CD4-positive, alpha-beta memory T cell (primary cell): ENCODE measurements around the gene HEATR5A. TPM values are rescaled to one million over a fixed set of nuclear protein-coding genes. Genes with fewer than 3 reads are reported as not detected.

Experiments
- CTCF ChIA-PET: fragments of 350-600 bp; sonication (Branson Sonifier 250); formaldehyde crosslinking; loops from one replicate; lab custom pipeline; 2021; ENCODE audit warnings: inconsistent platforms; ENCODE audit not compliant: partially characterized antibody; lab: Charles Lee
- POLR2A ChIA-PET: fragments of 350-600 bp; sonication (Branson Sonifier 250); formaldehyde crosslinking; loops from one replicate; lab custom pipeline; 2021; ENCODE audit not compliant: partially characterized antibody; lab: Charles Lee
- DNase-seq, 5 donors: peaks; one replicate each; pipeline versions ENCODE4 v3.0.0 to v3.0.0-alpha.2; 2020 to 2022; ENCODE audit warnings: mixed read lengths in 1 of 5
- H3K27ac ChIP-seq: one replicate; pipeline ENCODE4 v1.7.0; 2013; ENCODE audit warnings: low read depth, low read length
- H3K27me3 ChIP-seq: 2 replicates; pipeline ENCODE4 v1.7.0; 2013; ENCODE audit warnings: mild to moderate bottlenecking, low read length, moderate library complexity; ENCODE audit not compliant: insufficient read depth
- H3K36me3 ChIP-seq: 2 replicates; pipeline ENCODE4 v1.7.0; 2013; ENCODE audit warnings: mild to moderate bottlenecking, low read length, moderate library complexity; ENCODE audit not compliant: insufficient read depth
- H3K4me1 ChIP-seq: 2 replicates; pipeline ENCODE4 v1.7.0; 2013; ENCODE audit warnings: mild to moderate bottlenecking, low read length, moderate library complexity; ENCODE audit not compliant: insufficient read depth
- H3K4me3 ChIP-seq, 2 donors: one replicate each; pipeline ENCODE4 v1.7.0; 2013; ENCODE audit warnings: low read length in 2 of 2, mild to moderate bottlenecking in 1 of 2
- H3K9me3 ChIP-seq, 2 donors: one replicate each; pipeline ENCODE4 v1.7.0; 2013; ENCODE audit warnings: low read length in 2 of 2, control low read depth in 1 of 2; ENCODE audit not compliant: control insufficient read depth in 1 of 2
- H3K27ac Mint-ChIP-seq, 7 donors: one replicate each; pipeline ENCODE4 v1.8.0; 2020 to 2021; ENCODE audit warnings: mixed read lengths in 7 of 7, mild to moderate bottlenecking in 6 of 7, inconsistent platforms in 3 of 7, moderate library complexity in 3 of 7
- H3K27me3 Mint-ChIP-seq, 2 donors: one replicate each; pipeline ENCODE4 v1.8.0; 2020 to 2021; ENCODE audit warnings: mixed read lengths in 2 of 2
- H3K36me3 Mint-ChIP-seq, 2 donors: one replicate each; pipeline ENCODE4 v1.8.0; 2020 to 2021; ENCODE audit warnings: mixed read lengths in 2 of 2, inconsistent platforms in 1 of 2, mild to moderate bottlenecking in 1 of 2
- H3K4me1 Mint-ChIP-seq, 4 donors: one replicate each; pipeline ENCODE4 v1.8.0; 2020 to 2021; ENCODE audit warnings: mixed read lengths in 4 of 4, mild to moderate bottlenecking in 1 of 4
- H3K4me3 Mint-ChIP-seq, 8 donors: one replicate each; pipeline ENCODE4 v1.8.0; 2020 to 2021; ENCODE audit warnings: mixed read lengths in 8 of 8, mild to moderate bottlenecking in 7 of 8, moderate library complexity in 6 of 8, inconsistent platforms in 3 of 8
- H3K9me3 Mint-ChIP-seq, 8 donors: one replicate each; pipeline ENCODE4 v1.8.0; 2020 to 2021; ENCODE audit warnings: mixed read lengths in 8 of 8, mild to moderate bottlenecking in 5 of 8, inconsistent platforms in 3 of 8, moderate library complexity in 1 of 8
- intact Hi-C: fragments of 100-400 bp; cut with micrococcal nuclease; formaldehyde crosslinking; loops from one replicate; pipeline ENCODE4 v1.15.1; 2023
- polyA plus RNA-seq, 2 donors: library from polyadenylated mRNA; unstranded; fragments of 300-500 nt; fragmentation: Illumina TruSeq; gene quantifications; one replicate each; pipeline ENCODE4 v1.2.3, GENCODE V29; 2021
- total RNA-seq, 2 experiments: library from RNA; stranded (reverse); gene quantifications; one replicate each; pipeline ENCODE4 v1.2.3, GENCODE V29; 2021

HEATR5A gene
- total and polyA plus RNA-seq, 4 experiments from 2014 or later = 5.4 to 16.4 (median 12.1) TPM

DNA sequence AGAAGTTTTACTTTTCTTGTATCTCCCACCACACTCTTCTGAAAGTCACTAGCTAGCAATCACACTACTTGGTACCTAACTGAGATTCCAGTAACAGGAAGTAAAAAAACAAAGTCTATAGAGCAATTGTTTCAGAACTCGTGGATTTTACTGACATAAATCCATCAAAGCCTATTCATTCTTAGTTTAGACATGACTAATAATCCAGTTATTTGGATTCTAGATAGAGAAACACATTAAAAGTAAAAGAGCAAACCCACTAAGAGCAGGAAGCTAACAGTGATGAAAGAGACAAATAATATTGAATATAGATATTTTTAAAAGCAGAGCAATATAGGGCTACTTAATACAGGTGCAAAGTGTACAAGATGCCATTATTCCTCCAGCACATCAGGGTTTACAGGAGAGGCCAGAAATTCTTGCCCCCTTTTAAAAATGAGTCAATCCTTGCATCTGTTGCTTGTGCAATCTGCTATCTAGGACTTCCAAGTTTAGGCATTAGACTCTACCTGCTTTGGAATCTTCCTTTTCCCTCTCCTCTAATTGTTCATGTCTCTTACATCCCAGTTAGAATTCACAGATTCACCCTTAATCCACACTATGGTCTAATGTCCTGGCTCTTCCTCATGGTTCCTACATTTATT lies 6.0 kb downstream of the HEATR5A start:
- DNase-seq = no peak
- POLR2A ChIA-PET = no interaction called here
- CTCF ChIA-PET = no interaction called here
- no peak overlapping the region for H3K4me3 ChIP-seq
- intact Hi-C loops = no loop called here
- H3K4me1 Mint-ChIP-seq = peaks cover 11 to 20% (median 17%) of the 10 kb centered on the region in 4 donors
- no peaks in the 10 kb centered on the region for H3K9me3 ChIP-seq
- H3K36me3 ChIP-seq = no peaks in the 10 kb centered on the region
- H3K27me3 Mint-ChIP-seq = no peaks in the 10 kb centered on the region
- peaks cover 0 to 2% of the 10 kb centered on the region in 2 donors for H3K36me3 Mint-ChIP-seq
- peak overlapping the region in 1 of 7 donors; percentile 44 for H3K27ac Mint-ChIP-seq
- no peaks in the 10 kb centered on the region for H3K27me3 ChIP-seq
- H3K9me3 Mint-ChIP-seq = no peaks in the 10 kb centered on the region
- no peak overlapping the region for H3K27ac ChIP-seq
- H3K4me1 ChIP-seq = peaks cover 5% of the 10 kb centered on the region
- H3K4me3 Mint-ChIP-seq = no peak overlapping the region

DNA sequence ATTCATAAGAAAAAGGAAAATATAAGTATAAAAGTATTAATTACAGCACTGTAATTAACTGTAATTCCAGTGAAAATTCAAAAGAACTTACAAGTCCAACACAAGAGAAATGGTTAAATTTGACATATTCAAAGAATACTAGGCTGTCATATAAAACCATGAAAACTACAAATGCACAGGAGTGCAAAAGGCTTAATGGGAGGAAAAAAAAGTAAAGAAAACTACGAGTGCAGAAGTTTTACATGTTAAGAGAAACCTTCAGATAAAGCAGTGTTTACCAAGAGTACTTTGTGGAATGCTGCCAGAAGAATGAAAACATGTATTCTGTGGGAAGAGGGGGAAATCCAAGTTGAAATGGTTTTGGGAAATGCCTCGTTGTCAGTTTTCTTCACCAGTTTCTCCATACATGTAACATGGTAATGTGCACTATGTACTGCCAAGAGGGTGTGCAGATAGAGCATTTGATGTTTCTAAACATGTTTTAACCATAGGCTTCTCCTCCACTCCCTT lies 9.1 kb downstream of the HEATR5A start:
- no peak overlapping the region for H3K4me3 Mint-ChIP-seq
- H3K9me3 ChIP-seq = no peaks in the 10 kb centered on the region
- no peaks in the 10 kb centered on the region for H3K9me3 Mint-ChIP-seq
- intact Hi-C loops = no loop called here
- H3K4me1 ChIP-seq = no peaks in the 10 kb centered on the region
- H3K27ac Mint-ChIP-seq = peak overlapping the region in 1 of 7 donors; percentile 6
- POLR2A ChIA-PET = no interaction called here
- no peaks in the 10 kb centered on the region for H3K36me3 ChIP-seq
- peaks cover 0 to 2% of the 10 kb centered on the region in 2 donors for H3K36me3 Mint-ChIP-seq
- H3K27ac ChIP-seq = no peak overlapping the region
- DNase-seq = no peak
- CTCF ChIA-PET = no interaction called here
- no peak overlapping the region for H3K4me3 ChIP-seq
- H3K27me3 ChIP-seq = no peaks in the 10 kb centered on the region
- H3K4me1 Mint-ChIP-seq = peaks cover 6 to 12% (median 9%) of the 10 kb centered on the region in 4 donors
- H3K27me3 Mint-ChIP-seq = no peaks in the 10 kb centered on the region

DNA sequence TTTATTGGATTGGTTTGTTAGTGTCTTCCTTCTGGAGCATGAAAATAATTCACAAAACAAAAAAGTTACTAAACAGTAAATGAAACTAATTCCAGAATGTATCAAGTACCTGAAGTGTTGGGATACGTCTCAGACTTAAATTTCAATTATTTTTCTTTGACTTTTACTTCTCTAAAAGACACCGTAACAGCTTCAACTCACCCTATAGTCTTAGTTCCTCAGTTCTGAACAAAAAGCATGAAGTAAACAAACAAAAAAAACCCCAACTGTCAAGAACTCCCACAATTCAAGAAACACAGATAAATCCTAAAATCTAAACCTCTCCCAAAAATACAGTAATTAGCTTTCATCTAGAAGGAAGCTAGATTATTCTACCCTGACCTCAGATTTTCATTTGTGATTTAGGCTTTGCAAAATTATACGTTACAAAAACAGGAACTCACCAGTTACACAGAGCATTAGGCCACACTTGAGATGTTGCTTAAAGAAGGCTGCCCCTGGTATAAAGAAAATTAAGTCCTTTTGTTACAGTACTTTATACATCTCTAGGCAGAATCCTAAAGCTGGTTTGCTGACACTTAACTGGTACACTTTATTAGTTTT lies 10.2 kb downstream of the HEATR5A start:
- Mint-ChIP-seq H3K4me3 (no peak overlapping the region), H3K27ac (no peak overlapping the region), H3K36me3 (peaks cover 0 to 2% of the 10 kb centered on the region in 2 donors), H3K4me1 (peaks cover 6 to 13% (median 7%) of the 10 kb centered on the region in 4 donors), H3K9me3 (no peaks in the 10 kb centered on the region), H3K27me3 (no peaks in the 10 kb centered on the region)
- CTCF ChIA-PET = no interaction called here
- H3K4me1 ChIP-seq = no peaks in the 10 kb centered on the region
- no peak for DNase-seq
- no peaks in the 10 kb centered on the region for H3K27me3 ChIP-seq
- no peak overlapping the region for H3K4me3 ChIP-seq
- POLR2A ChIA-PET = no interaction called here
- H3K27ac ChIP-seq = no peak overlapping the region
- no peaks in the 10 kb centered on the region for H3K9me3 ChIP-seq
- no peaks in the 10 kb centered on the region for H3K36me3 ChIP-seq
- intact Hi-C loops = no loop called here

DNA sequence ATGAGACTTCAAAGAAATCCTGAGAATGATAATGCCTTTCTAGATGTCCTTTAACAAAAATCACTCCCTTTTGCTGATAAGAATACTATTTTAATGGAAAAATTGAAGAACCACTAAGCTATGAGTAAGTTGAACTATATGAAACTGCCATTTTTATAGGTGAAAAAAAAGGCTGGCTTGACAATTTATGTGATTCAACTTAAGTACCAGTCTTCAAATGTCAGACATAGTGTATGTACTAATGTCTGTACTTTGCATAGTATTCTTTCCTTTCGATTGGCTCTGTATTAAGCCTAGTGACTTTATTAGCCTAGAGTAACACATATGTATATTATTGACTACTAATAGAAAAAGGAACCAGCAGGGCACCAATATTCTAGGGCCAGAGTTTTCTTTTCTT lies 11.9 kb downstream of the HEATR5A start:
- H3K4me3 ChIP-seq = no peak overlapping the region
- Mint-ChIP-seq H3K4me1 (peaks cover 0 to 6% (median 2%) of the 10 kb centered on the region in 4 donors), H3K27ac (no peak overlapping the region), H3K9me3 (no peaks in the 10 kb centered on the region), H3K36me3 (peaks cover 0 to 2% of the 10 kb centered on the region in 2 donors), H3K27me3 (no peaks in the 10 kb centered on the region), H3K4me3 (no peak overlapping the region)
- H3K4me1 ChIP-seq = no peaks in the 10 kb centered on the region
- ChIA-PET POLR2A (no interaction called here), CTCF (no interaction called here)
- DNase-seq = no peak
- H3K27me3 ChIP-seq = no peaks in the 10 kb centered on the region
- intact Hi-C loops = no loop called here
- H3K36me3 ChIP-seq = no peaks in the 10 kb centered on the region
- no peak overlapping the region for H3K27ac ChIP-seq
- no peaks in the 10 kb centered on the region for H3K9me3 ChIP-seq

DNA sequence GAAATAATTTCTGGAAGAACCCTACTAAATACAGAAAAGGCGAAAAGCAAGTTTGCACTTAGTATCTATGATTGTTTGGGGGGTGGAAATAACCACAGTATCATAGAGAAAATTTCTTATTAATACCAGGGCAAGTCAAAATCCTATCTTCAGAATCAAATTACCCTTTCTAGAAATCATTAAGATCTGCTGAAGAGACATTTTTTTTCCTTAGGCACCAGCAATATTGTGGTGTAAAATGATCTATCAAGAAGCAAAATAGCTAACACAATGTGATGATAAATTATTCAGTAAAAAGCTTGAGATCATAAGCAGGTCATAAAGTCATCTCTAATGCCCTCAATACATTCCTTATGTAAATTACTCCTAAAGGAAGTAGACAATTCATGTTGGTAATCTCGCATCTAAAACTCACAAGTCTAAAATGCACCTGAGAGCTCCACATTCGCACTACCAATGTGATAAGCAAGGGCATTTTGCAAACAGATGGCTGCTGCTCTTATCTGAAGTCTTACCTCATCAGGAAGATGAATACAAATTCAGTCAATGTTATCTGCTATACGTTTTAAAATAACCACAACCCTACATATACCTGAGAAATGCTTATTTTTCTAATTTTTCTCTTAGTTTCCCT lies 14.6 kb downstream of the HEATR5A start:
- DNase-seq = no peak
- POLR2A ChIA-PET = interaction anchor here (1.2 kb wide), 1 partner anchor 14 kb away, joined by 3 read pairs; the partner anchor contains the start of gene HEATR5A
- H3K4me3 Mint-ChIP-seq = no peak overlapping the region

DNA sequence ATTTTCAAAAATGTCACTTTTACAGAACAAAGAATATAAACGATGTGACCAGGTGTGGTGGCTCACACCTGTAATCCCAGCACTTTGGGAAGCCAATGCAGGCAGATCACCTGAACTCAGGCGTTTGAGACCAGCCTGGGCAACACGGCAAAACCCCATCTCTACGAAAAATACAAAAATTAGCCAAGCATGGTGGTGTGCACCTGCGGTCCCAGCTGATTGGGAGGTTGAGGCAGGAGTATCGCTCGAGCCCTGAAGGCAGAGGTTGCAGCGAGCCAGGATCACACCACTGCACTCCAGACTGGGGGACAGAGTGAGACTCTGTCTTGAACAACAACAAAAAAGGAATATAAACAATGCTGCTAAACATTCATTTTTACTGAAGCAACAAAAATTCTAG lies 15.2 kb downstream of the HEATR5A start:
- Histone ChIP-seq H3K4me1 (no peaks in the 10 kb centered on the region), H3K27ac (no peak overlapping the region), H3K27me3 (no peaks in the 10 kb centered on the region), H3K9me3 (no peaks in the 10 kb centered on the region), H3K36me3 (no peaks in the 10 kb centered on the region), H3K4me3 (no peak overlapping the region)
- no peak for DNase-seq
- intact Hi-C loops = no loop called here
- ChIA-PET POLR2A (interaction anchor here (1.2 kb wide), 1 partner anchor 15 kb away, joined by 3 read pairs; the partner anchor contains the start of gene HEATR5A), CTCF (no interaction called here)
- no peak overlapping the region for H3K4me3 Mint-ChIP-seq
- no peak overlapping the region for H3K27ac Mint-ChIP-seq
- peaks cover 12 to 14% of the 10 kb centered on the region in 2 donors for H3K36me3 Mint-ChIP-seq
- no peaks in the 10 kb centered on the region for H3K27me3 Mint-ChIP-seq
- peaks cover 0 to 6% (median 2%) of the 10 kb centered on the region in 4 donors for H3K4me1 Mint-ChIP-seq
- no peaks in the 10 kb centered on the region for H3K9me3 Mint-ChIP-seq

More for the DNA sequence above, 14.6 kb downstream of the HEATR5A start:
- no peaks in the 10 kb centered on the region for H3K9me3 Mint-ChIP-seq
- H3K27me3 ChIP-seq = no peaks in the 10 kb centered on the region
- no peak overlapping the region for H3K27ac ChIP-seq
- CTCF ChIA-PET = no interaction called here
- H3K36me3 ChIP-seq = no peaks in the 10 kb centered on the region
- no peak overlapping the region for H3K4me3 ChIP-seq
- H3K4me1 Mint-ChIP-seq = peaks cover 0 to 6% (median under 1%) of the 10 kb centered on the region in 4 donors
- peaks cover 10 to 12% of the 10 kb centered on the region in 2 donors for H3K36me3 Mint-ChIP-seq
- H3K9me3 ChIP-seq = no peaks in the 10 kb centered on the region
- no peaks in the 10 kb centered on the region for H3K4me1 ChIP-seq
- intact Hi-C loops = no loop called here
- H3K27ac Mint-ChIP-seq = no peak overlapping the region
- no peaks in the 10 kb centered on the region for H3K27me3 Mint-ChIP-seq

DNA sequence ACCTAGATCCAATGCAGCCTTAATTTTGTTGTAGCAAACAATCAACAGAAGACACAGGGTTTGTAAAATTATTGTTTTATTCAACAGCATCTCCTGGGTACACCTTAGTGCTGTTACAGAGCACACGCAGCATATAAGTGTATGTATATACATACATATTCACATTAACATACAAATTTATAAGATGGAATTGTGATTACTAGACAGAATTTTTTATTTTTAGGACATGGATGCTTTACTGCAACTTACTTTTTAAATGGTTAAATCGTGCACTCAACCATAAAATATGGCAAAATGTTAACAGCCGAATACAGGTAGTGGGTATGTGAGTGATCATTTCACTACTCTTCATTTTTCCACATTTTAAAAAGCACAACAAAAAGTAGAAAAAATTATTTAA lies 16.6 kb downstream of the HEATR5A start:
- Histone ChIP-seq H3K9me3 (no peaks in the 10 kb centered on the region), H3K4me3 (no peak overlapping the region), H3K27me3 (no peaks in the 10 kb centered on the region), H3K36me3 (no peaks in the 10 kb centered on the region), H3K4me1 (no peaks in the 10 kb centered on the region), H3K27ac (no peak overlapping the region)
- Mint-ChIP-seq H3K4me3 (no peak overlapping the region), H3K27ac (no peak overlapping the region), H3K36me3 (peaks cover 14 to 17% of the 10 kb centered on the region in 2 donors), H3K9me3 (no peaks in the 10 kb centered on the region), H3K4me1 (peaks cover 0 to 5% (median 2%) of the 10 kb centered on the region in 4 donors), H3K27me3 (no peaks in the 10 kb centered on the region)
- no peak for DNase-seq
- POLR2A ChIA-PET = no interaction called here
- CTCF ChIA-PET = no interaction called here
- intact Hi-C loops = no loop called here
